GDM1 (cell line): ENCODE data around the gene ALDH1L1.
A peak's percentile ranks its signal among the peaks of the same experiment; 100 is the strongest.

Experiments
- DNase-seq: peaks from one replicate; lab custom pipeline; 2025; lab: John Stamatoyannopoulos, UW

ALDH1L1 gene

DNA sequence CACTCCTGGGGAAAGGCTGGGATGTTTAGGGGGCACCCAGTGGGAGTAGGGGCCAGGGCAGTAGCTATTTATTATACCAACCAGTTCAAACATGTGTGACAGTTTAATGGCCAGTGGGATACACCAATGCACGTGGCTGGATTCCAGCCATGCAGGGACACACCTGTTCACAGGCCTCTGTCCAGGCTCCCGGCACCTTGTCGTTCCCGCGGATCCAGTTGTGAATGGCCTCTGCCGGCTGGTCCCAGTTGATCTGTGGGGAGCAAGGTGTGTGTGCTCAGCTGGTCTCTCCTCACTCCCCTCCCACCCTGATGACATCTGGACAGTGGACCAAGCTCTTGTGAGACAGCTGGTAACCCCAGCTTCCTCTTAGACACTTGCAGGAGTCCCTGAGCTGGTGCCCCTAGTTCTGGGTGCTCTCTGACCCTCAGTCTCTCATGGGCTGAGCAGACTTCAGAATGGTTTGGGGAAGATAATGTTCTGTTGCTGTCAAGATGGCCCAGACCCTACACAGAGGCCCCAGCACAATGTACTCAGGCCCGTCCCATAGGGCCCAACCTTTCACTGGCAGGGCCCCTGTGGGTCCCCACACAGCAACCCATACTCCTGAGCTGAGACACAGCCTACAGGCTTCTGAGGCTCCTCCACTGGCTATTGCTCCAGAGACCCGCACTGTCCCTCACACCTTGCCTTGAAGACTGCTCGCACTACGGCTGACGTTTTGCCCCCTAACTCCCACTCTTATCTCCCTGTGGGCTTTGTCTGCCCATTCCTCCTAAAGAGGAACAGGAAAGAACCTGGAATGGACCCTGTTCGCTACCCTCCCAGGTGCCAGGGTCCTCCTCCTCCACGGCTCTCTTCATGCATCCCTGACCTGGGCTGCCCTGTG, 25.8 kb downstream of the ALDH1L1 start:
- no peak for DNase-seq

DNA sequence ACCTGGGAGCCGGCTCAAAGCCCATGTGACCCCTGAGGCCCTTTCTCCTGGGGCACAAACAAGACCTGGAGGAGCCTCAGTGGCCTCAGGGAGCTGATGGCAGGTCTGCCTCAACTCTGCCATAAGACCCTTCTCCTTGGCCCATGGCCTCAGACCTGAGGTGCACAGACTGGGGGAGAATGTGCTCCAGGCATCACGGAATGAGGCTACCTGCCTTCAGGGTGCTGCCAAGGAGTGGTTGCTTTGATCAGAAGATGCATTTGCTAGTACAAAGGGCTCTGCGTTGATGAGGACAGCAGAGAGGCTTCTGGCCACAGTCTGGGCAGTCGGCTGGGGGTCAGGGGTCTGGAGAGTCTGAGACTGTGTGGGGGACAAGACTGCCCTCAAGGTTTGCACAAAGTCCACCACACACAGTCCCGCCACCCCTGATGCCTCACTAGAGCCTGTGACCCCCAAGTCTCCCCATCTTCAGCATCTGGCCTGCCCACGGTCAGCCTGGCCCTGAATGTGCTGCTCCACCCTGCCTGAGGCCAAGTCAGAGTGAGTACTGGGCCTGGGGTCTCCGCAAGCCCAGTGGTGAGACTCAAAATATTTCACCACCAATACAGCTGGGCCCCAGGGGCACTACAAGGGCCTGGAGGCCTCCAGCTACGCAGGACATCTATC, 26.6 kb downstream of the ALDH1L1 start:
- no peak for DNase-seq

GRCh38 chr3:126152901-126153694, 27.3 kb downstream of the ALDH1L1 start:
- no peak for DNase-seq

DNA sequence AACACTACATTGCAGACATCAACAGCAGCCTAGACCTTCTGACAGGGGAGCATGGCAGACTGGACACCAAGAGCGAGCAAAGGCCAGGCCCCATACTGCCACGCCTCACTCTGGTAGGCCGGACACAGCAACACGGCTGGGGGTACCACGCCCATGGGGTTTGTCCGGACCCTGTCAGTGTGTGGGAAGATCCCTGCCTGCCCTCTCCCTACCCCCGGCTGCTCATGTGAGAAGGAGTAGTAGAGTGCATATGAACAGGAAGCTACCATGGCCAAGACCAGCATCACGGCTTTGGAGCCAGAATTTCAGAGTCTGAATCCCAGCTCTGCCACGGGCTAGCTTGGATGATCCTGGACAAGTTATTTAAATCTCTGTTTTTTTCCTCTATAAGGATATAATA, 27.9 kb downstream of the ALDH1L1 start:
- DNase-seq, result no peak

GRCh38 chr3:126151562-126152302, 28.7 kb downstream of the ALDH1L1 start:
- DNase-seq, result no peak

GRCh38 chr3:126149960-126150515, 30.3 kb downstream of the ALDH1L1 start:
- no peak for DNase-seq

DNA sequence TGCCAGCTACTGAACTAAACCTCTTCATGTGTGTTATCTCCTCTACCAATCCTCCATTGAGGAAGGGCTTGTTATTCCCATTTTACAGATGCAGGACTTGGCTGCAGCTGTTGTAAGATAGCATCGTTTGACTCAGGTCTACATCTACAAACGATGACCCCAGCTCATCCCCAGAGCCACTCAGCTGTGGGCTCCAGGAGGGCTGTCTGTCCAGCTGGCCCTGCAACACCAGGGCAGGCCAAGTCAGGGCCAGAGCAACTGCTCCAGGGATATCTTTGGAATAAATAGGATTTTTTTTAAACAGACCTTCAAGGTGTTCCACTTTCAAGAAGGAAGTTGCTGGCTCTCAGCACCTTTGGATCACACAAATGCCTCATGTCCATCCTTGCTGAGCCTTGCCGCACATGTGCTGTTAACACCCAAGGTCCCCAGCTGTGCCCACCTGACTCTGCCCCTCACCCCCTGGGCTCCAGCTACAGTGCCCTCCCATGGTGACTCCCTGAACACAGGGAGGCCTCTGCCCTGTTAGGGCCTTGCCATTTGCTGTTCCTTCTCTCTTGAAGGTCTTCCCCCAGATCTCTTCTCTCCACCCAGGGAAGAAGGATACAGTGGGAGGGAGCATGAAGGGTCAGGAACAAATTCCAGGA, 31.0 kb downstream of the ALDH1L1 start:
- no peak for DNase-seq

DNA sequence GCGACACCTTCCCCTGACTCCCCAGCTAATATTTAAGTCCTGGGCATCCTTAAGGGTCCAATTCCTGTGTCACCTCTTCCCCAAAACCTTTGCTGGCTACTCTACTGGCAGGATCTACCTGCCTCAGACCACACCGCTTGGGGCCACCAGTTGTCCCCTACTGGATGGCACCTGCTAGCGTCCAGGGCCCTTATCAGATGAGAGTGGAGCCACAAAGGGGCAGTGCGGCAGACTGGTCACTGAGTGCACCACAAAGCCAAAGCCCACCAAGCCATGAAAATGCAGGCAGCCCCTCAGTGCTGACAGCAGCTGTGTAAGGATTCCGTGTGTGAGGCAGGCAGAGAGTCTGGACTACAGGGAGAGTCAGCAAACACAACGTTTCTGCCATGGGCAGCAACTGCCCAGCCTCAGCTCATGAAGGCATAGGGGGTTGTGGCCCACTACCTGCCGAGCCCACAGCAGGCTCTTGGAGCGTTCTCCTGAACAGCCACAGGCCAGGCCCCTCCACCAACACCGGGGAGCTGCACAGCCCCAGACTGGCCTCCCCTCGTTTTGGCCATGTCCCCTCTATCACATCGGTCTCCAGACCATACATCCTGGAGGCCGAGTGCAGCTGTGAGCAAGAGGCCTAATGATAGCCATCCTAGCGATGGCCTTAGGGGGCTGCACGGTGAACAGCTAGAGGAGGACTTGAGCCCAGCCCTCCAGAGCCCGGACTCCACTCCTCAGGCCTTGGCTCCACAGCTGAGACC, 32.3 kb downstream of the ALDH1L1 start:
- no peak for DNase-seq

DNA sequence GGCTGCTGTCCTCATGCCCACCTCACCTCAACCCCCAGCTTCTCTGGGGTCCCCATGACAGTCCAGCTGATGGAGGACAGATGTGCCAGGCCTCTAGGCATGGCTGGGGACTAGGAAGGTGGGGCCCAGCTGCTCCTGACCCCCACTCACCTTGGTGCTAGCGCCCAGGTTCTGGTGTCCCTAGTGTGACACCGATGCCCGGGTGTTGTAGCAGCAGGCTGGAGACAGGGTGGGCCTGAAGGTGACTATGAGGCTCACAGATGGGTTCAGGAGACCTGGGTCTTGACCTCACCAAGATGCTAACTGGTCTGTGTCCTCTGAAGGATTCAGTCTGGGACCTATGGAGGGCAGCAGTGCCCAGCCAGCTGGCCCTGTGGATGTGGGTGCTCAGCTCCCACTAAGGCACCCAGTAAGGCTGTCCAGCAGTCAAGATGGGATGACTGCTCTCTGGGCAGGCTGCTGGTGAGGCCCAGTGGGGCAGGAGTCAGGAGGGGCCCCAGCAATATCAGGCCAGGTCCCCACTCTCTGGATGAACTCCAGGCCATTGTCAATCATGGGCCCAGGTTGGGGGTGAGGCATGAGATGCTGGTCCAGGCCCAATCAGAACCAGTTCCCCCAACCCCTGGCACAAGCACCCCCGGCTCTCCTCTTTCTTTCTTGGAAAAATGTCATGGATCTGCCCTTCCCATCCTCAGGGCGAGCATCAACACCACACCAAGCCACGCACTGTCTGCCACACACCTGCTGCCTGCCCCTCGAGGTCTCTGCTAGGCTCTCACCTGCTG, 33.0 kb downstream of the ALDH1L1 start:
- no peak for DNase-seq

DNA sequence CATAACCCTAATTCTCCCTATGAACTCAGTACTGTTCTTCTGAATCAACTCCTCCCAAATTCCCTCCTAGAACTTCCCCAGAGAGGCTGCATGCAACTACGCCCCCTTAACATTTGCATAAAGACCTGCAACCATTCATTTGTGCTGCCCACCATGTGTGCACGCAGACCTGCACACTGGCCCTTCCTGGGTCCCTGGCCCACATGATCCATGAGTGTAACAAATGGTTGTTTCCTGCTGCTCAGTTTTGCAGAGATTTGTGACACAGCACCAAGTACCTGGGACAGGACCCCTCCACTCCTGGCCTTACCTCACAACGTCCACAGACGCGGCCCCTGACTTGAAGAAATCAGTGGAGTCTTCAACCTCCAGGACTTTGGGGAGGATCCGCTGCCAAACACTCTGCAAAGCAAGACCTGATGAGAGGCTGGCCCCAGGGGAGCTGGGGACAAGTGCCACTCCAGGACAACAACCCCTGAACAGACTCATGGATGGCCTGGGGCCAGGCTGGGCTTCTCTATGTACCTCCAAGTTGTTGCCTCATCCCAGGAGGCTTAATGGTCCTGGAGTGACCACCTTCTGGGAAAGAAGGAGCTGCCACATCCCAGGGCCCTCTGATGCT, 33.8 kb downstream of the ALDH1L1 start:
- DNase-seq, result no peak

- DNase-seq, result no peak
Measured at GRCh38 chr3:126146034-126146433, 34.4 kb downstream of the ALDH1L1 start.

- DNase-seq, result no peak
Measured at GRCh38 chr3:126142652-126143051, 37.7 kb downstream of the ALDH1L1 start.

DNA sequence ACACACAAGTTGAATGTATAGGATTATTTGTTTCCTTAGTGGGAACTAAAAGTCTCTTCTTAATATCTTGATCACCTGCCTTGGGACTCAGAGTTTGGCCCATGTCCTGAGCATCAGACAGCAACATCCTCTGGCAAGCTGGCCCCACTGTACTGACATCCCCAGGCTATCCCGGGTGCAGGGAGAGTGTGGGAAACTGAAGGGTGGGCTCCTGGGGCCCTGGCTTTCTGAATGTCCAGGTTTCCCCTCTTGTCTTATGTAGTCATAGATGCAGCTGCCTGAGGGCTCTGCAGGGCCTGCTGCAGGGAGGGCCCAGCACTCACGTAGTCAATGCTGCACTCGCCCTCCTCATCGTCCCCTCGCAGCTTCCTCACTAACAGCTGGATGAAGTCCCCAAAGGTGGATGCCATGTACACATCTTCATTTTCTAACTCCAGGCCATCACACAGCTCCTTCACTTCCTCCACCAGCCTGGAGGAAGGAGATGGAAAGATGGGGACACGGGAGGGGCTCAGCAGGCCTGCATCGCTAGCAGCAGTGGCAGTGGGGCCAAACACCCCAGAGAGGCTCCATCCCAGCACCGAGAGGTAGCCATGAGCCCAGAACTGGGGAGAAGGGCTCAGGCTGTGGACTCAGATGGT, 42.8 kb downstream of the ALDH1L1 start:
- no peak for DNase-seq

GRCh38 chr3:126136428-126137220, 43.8 kb downstream of the ALDH1L1 start:
- no peak for DNase-seq

DNA sequence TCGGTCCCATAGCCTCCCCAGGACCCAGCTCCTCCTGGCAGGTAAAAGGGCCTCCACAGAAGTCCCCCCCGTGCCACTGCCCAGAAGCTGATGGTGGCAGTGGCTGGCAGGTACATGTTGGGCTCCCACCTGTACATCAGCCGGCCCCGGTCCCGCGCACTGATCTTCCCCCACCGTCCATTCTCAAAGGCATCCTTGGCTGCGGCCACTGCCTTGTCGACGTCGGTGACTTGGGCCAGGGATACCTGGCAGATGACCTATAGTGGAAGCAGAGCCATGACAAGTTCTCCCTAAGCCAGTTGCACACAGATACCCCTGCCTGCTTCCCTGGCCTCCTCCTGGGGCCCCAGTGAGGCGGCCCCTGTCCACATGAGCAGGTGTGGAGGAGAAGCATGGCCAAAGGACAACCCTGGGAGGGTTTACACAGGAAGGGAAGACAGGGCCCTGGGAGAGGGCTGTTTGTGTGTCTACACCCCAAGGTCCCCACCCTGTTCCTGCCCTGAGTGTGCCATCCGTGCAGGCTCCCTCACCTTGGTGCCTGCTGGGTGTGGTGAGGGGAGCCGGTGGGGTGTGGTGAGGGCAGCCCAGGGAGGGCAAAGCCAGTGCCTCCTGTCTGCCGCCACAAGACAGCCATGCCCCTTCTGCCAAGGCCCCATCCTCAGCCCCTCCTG, 44.8 kb downstream of the ALDH1L1 start:
- DNase-seq, result no peak

DNA sequence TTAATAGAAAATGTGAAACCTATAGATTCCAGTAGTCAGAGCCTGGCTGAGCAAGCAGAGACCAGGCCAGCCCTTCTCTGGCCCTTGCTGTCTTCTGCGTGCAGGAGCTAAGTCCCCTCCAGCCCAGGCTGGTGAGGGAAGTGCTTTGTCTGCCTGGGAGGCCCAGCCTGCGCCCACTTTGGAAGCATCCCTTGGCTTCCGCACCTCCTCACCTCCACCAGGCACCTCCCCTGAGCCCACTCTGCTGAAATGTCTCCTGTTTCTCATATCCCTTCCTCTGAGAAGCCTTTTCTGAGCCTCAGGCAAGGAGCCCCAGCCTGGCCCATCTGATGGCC, 45.3 kb downstream of the ALDH1L1 start:
- DNase-seq, result no peak

DNA sequence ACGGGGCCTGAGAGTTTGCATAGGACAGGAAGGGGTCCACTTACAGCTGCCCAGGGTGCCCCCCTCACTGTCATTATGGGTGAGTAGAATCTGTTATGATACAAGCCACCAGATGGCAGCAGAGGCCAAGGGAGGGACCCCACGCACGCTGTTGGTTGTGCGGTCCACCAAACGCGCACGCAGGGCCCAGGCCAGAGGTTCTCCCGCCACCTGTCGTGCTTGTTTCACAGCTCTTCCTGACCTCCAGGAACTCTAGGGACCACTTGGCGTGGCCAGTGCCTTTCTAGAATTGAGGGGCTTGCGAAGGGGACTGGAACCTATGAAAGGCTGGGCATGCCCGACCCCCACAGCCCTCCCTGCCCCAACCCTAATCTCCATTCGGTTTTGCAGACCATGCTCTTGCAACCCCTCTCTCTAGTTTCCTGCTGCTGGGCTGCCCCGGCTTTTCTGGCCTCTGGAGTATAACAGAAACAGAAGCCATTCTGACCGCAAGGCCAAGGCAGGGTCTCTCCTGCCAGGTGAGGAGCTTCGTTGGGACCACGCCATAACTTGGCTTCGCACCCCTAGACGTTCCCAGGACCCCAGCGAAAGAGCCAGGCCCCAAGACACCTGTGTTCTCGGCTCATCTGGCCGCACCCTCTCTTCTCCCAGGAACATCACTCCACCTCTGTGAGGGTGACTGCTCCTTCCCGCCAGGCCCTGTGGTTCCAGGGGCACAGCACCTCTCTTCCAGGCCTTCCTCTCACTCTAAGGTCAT, 46.0 kb downstream of the ALDH1L1 start:
- peak; percentile 8 for DNase-seq
